Activated T-cell treated with anti-CD3 and anti-CD28 coated beads for 4 hours (primary cell): Measurements from ENCODE around the gene ALLC.

Experiments used
- DNase-seq: peaks from one replicate; pipeline ENCODE4 v3.0.0-alpha.2; 2020

ALLC gene

DNA sequence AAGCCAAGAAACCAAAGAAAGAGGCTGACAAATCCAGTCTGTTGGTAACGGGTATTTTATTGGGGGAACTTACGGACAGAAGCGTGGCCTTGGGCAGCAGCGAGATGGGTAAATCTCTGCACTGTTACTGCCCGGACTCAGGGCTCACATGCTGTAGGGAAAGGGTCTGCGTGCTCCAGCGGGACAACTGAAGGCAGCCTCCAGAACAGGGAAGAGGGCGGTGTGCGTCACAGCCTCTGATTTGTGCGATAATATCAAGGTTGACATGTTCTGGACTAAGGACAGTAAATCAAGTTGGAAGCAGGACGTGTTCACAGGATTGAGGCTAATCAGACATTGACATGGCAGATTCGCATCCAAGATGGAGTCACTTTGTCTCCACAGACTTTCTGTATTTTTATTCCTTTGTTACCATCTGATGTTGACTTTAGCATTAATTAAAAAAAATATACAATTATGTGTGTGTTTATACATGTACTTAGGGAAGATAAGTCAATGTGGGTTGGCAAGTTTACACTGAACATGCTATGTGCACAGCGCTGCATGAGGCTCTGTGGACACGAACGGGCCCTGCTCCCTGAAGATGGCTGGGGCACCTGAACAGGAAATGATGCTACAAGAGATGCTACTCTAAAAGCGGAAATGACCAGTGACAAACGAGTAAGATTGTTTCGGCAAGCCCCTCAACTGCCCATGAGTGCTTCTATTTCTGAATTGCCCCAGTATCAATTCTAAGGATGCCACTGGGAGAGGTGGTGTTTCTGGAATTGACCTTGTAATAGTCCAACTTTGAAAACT, 22.7 kb downstream of the ALLC start:
- no peak for DNase-seq

DNA sequence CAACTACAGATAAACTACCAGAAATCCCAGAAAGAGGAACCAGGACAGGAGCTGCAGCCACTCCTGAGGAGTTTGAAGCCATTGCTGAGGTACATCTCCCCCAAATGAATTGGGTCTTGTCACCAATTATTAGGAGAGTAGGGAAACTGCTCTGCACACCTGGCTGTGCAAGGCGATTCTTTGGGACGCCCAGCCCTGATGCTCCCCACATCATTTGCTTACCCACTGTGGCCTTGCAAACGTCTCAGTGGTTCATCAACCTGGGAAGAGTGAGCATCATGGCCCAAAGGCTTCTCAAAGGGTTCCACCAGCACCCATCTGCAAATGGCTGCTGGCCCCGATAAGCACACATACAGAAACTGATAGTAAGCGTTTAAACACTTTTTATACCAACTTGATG, 23.6 kb downstream of the ALLC start:
- DNase-seq, result no peak

DNA sequence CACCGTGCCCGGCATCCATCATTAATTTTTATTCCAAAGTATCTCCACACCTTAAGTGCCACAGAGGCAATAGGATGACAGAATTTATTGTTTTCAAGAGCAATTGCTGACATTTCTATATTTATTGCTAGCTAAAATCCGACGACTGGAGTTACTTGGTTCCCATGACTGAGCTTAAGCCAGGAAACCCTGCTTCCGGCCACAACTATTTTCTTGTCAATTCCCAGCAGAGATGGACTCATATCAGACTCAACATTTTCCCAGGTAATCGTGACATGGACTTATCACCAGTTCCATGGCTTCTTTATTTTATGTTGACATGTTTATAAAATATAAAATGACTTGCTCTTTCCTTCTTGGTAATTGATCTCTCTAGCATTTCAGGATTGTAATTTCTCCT, 24.8 kb downstream of the ALLC start:
- no peak for DNase-seq

DNA sequence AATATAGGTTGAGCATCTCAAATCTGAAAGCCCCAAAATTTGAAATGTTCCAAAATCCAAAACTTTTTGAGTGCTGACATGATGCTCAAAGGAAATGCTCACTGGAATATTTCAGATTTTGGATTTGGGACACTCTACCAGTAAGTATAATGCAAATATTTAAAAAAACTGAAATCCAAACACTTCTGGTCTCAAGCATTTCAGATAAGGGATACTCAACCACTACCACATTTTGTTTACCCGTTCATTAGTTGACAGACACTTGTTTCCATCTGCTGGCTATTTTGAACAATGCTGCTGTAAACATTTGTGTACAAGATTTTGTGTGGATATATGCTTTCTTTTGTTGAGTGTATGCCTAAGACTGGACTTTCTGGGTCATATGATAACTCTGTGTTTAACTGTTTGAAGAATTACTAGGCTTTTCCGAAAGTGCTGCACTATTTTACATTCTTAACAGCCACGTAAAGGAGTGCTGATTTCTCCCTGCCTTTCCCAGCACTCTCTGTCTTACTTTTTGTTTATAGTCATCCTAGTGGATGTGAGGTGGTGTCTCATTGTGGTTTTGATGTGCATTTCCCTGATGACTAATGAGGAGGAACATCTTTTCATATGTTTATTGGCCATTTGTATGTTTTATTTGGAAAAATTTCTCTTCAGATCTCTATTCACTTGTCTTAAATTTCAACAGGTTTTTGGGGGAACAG, 25.9 kb downstream of the ALLC start:
- no peak for DNase-seq

DNA sequence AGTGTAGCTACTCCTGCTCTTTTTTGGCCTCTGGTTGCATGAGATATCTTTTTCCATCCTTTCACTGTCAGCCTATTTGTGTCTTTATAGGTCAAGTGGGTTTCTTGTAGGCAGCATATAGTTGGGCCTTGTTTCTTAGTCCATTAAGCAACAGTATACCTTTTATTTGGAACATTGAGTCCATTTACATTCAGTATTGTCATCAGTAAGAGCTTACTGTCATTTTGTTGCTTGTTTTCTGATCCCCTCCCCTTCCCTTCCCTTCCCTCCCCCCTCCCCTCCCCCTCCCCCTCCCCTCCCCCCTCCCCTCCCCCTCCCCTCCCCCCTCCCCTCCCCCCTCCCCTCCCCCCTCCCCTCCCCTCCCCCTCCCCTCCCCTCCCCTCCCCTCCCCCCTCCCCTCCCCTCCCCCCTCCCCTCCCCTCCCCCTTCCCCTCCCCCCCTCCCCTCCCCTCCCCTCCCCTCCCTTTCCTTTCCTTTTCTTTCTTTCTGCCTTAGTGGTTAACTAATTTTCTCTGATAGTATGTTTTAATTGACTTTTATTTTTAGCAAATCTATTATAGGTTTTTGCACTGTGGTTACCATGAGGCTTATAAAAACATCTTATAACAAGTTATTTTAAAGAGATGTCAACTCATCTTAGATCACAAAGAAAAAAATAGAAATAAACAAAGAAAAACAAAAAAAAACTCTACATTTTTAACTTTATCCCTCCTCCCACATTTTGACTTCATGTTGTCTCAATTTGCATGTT, 32.2 kb downstream of the ALLC start:
- DNase-seq, result no peak

DNA sequence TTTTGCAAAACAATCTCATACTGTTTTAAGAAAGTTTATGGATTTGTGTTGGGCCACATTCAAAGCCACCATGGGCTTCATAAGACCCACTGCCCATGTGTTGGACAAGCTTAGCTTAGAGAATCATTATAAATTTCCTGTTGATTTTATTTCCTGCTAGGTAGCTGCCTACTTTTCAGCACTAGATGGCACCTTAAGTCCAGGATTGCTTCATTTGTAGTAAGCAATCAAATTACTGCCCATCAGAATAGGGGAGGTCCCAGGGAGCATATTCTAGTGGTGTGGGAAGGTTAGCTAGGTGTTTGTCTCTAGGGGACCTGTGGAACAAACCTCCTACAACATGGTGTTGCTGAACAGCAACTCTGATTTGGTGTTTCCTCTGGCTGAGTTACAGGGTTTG, 34.4 kb downstream of the ALLC start:
- DNase-seq, result no peak

DNA sequence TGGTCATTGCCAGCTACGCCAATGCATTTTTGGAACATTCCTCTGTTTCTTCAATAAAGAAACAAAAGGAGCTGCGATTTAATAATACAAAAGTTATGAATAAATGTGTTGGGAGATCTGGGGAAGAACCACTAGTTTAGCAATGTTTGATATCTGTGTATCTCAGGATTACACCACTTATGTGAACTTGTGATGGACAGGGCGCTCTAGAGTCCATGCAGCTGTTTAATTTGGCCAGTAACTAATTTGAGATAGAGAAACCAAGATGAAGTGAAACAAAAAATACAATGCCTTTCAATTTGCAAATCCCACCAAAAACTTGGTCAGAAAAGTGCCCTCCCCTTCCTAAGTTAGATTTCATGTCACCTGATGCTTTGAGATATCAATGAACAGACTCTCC, 38.5 kb downstream of the ALLC start:
- DNase-seq, result no peak

DNA sequence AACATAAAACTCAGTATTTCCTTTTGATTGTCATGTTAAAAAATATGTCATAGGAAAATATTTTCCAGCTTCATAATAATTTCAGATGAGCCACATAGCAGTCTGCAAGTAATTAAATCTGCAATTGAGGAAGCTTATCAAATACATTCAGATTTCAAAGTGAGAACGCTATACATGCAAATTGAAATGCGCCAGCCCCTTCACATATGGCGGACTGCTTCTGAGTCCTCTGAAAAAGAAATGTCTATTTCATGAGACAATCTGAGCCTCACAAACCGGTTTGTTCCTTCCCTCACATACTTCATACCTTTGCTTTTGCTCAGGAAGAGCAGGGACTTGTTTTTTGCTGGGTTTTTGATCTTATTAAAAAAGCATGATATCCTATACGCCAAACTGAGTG, 43.1 kb downstream of the ALLC start:
- DNase-seq, result no peak

DNA sequence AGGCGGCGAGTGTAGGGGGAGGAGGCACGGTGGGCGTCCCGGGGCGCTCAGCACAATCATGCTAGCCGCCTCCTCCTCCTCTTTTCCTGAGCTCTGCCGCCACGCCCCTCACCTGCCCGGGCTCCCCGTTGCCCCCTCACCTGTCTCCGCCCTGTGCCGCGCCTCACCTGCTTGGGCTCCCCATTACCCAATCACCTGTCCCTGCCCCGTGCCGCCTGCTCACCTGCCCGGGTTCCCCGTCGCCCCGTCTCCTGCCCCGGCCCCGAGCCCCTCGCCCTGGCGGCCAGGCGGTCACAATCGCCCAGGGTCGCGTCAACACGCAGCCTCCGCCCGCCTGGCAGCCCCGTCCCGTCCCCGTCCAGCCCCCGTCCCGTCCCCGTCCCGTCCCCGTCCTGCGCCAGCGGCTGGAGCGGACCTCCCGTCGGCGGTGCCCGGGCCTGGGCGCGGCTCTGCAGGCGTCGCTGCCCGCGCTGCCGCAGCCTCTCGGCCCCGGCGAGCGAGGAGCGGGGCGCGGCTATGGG, 45.3 kb downstream of the ALLC start, which contains the start of gene DCDC2C:
DCDC2C (plus strand) TSS at position 340 of the 521 bp plus-strand sequence; CDS start at position 517, 177 bp downstream.
- no peak for DNase-seq

DNA sequence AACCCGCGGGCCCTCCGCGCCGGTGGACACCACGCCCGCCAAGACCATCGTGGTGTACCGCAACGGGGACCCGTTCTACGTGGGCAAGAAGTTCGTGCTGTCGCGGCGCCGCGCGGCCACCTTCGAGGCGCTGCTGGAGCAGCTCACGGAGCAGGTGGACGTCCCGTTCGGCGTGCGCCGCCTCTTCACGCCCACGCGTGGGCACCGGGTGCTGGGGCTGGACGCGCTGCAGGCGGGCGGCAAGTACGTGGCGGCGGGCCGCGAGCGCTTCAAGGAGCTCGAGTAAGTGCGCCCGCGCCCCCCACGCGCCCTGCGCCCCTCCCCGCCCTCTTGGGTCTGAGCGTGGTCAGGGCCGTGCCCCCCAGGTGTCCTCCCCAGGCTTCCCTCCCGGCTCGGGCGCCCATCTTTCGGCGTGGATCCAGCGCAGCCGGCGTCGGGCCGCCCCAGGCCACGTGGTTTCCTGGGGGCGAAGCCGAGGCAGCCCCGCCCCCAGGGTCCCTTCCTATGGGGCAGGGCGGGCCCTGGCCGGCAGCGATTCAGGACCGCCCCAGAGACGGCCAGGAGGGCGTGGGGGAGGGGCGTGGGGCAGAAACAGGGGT, 45.9 kb downstream of the ALLC start:
- no peak for DNase-seq

DNA sequence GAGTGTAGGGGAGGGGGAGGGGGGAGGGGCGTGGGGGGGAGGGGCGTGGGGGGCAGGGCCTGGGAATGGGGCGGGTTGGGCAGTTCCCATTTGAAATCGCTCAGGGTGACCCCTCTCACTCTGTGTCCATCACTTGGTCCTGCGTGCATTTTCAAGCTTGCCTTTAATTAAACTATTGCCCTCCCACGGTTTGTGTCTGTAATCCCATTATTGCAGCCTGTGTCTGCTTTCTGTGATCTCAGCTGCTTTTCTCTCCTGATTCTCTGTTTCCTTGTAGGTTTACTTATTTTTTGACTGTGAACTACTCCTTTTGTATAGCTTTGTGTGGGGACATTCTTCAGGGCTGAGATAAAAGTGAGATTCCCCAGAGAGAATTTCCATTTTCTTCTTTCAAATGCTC, 46.7 kb downstream of the ALLC start:
- DNase-seq, result no peak

DNA sequence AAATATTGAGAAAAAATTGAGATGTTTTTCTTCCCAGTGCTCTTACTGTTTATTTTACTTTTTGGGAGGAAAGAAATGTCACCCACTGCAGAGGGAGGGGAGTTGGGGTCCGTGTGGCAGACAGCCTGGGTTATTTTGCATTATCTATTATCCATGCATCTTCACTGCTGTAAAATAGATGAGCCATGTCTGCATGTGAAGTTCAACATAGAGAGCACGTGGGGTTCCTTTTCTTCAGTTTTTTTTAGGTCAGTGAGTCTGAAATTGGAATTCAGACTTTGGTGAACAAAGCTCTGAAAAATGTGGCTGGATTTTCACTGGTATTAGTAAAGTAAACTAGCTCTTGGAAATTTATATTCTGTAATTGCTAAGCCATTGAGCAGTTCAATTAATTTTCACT, 47.8 kb downstream of the ALLC start:
- DNase-seq, result no peak

DNA sequence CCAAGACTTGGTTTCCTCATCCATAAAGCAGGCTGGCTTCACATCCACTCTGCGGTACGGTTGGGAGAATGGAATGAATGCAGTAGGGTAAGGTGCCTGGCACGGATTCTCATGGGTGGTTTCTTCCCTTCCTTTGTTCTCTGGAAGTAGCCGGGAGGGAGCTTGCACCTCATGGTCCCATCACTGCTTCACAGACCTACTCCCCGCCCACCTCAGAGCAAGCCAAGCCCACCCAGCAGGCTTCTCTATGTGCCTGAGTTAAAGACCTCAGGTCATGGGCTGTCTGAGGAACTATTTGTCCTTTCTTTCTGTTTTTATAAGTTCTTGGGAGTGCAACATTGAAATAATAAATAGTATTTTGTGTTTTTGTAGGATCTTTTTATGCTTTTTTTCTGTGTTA, 48.9 kb downstream of the ALLC start:
- DNase-seq, result no peak

DNA sequence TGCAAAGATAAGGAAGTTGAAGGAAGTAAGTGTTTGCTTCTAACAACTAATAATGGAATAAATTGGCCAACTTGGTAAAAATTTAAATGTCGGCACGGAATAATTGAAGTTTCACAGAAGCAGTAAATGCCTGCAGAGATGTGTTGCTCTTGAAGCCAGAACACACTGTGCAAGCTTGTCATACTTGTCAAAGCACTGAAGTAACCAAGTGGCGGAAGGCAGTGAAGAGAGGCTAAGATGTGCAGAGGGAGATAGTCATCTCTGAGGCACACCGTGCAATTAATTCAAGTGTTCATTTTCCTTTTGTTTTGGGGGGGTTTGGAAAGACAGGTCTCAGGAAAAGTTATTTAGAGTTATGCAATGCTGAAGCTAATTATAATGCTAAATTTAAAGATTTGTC, 50.6 kb downstream of the ALLC start:
- DNase-seq, result no peak

DNA sequence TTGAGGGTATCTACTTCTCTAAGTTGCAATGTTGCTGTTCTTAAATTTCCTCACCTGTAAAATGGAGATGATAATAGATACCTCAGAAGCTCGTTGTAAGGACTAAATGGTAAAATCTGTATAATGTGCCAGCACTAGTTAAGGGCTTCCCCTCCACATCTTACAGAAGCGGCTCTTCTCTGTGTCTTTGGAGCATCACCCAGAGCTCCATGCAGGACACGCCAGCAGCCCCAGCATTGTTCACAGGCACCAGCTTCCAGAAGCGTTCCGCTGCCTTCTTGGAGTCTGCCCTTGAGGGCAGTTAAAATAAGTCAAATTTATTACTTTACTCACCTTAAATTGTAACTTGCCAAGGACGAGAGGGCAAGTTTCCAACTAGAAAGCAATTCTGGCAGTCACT, 51.2 kb downstream of the ALLC start:
- DNase-seq, result no peak

DNA sequence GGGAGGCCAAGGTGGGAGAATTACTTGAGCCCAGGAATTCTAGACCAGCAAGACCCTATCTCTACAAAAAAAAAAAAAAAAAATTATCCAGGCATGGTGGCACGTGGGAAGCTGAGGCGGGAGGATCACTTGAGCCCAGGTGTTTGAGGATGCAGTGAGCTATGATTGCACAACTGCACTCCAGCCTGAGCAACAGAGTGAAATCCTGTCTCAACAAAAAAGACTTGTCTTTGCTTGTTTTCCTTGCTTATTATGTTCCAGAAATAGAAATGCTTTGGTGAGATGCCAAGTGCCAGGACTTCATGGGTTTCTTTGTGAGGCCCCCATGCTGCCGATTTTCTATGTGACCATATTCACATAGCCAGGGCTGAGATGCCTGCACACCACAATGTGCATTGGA, 54.4 kb downstream of the ALLC start:
- no peak for DNase-seq

DNA sequence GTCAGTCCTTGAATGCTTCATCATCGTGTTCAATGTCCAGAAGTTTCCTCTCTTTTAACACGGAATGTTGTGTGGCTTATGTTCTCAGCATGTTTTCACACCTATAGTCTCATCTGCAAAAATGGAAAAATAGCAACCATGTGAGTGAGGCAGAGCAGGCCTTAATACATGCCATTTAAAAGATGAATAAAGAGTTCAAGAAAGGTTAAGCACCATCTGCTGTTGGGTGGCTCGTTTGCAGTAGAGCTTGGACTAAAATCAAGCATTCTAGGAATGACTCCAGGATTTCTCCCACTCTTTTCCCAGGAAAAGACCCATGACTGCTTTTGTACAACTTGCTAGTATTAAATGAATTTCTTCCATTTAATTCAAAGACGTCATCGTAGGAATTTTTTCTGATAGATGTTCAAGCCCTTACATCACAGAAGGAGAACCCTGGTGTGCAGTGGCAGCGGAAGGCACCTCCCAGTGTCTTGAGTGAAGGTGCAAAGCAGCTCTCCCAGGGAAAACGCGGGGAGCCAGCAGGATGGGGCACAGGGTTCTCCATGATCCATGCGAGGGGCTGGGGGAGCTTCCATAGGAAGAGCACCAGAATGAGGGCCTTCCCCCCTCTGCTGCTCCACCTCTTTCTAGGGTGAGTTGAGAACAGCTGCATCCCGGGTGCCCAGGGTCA, 55.0 kb downstream of the ALLC start:
- no peak for DNase-seq

DNA sequence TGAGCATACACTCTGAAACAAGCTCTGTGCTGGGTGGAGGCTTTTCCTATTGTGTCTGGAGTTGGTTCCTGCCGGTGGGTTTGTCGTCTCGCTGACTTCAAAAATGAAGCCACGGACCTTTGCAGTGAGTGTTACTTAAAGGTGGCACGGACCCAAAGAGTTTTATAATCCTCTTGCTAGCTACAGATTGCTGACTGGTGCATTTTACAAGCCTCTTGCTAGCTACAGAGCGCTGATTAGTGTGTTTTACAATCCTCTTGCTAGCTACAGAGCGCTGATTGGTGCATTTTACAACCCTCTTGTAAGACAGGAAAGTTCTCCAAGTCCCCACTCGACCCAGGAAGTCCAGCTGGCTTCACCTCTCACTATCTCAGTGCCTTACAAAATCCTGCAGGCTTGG, 60.7 kb downstream of the ALLC start:
- no peak for DNase-seq

DNA sequence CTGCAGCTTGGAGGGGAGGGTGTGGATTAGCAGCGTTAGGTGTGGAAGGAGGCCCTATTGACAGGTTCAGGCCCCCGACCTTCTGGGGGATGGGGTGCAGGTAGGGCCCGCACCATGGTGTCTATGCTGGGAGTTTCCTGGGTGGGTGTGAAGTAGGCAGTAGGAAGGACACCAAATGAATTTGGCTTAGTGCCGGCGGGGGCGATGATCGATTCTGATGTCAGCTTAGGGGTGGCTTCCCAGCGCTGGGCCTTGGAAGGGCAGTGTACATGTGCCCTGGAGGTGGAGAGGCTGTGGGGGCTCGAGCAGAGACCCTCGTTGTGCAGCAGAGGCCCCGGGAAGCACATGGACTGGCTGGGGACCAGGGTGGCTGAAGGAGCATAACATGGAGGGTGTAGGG, 67.0 kb downstream of the ALLC start:
- no peak for DNase-seq

DNA sequence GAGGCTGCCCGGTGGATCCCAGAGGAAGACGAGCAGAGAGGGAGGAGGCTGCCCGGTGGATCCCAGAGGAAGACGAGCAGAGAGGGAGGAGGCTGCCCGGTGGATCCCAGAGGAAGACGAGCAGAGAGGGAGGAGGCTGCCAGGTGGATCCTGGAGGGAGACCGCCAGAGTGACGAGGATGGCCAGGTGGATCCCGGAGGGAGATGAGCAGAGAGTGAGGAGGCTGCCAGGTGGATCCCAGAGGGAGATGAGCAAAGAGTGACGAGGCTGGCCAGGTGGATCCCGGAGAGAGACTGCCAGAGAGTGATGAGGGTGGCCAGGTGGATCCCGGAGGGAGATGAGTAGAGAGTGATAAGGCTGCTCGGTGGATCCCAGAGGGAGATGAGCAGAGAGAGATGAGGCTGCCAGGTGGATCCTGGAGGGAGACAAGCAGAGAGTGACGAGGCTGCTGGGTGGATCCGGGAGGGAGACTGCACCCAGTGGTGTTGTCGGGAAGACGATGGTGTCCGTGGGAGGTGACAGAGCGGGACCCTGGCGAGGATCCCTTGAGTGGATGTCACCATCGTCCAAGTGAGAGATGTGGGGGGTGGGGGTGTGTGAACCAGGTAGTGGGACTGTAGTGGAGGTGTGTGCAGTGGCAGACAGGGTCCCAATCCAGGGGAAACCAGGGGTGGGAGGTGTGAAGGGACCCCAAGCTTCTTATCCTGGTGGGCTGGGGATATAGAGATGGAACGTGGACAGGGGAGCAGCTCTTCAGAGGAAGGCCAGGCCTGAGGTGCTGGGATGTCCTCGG, 67.7 kb downstream of the ALLC start:
- no peak for DNase-seq

DNA sequence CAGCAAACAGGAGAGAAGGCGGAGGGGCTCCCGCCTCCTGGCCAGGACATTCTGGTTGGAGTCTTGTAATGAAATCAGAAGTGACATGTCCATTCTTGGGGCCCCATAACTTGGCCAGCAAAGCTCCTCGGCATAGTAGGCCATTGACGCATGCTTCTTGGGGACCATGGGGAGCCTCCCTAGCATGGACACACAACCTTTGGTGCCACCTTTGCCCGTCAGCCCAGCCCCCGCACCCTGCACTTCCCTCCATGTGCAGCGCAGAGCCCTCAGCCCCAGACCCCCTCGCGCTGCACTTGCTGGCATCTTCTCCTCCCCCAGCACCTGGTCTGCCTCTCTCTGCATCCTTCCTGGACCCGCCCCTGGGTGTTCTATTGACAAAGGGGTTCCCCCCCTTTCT, 68.5 kb downstream of the ALLC start:
- DNase-seq, result no peak
